GM19372 (cell line): Measurements from ENCODE around the gene NREP.

Experiments
- ATAC-seq: cut with Tn5 transposase; IDR thresholded peaks from one replicate; pipeline ENCODE4 v1.9.1; 2021; ENCODE audit warnings: mild to moderate bottlenecking, low read depth, moderate library complexity; ENCODE audit not compliant: unreplicated experiment

NREP gene

GRCh38 chr5:111756581-111757354 is at the start of gene NREP:
TSS of gene NREP (minus strand) at chr5:111757194. CDS start at chr5:111755772, 1,422 bp downstream.
- ATAC-seq, result peak; percentile 3

- no peak for ATAC-seq
Observed at GRCh38 chr5:111806753-111807152, 49.8 kb upstream of the NREP start.

GRCh38 chr5:111806156-111806555 is 49.2 kb upstream of the NREP start:
- ATAC-seq, result no peak

GRCh38 chr5:111805071-111805470 is 48.1 kb upstream of the NREP start:
- no peak for ATAC-seq

GRCh38 chr5:111800351-111800750 is 43.4 kb upstream of the NREP start:
- ATAC-seq, result no peak

- ATAC-seq, result no peak
Observed at GRCh38 chr5:111795142-111795541, 38.1 kb upstream of the NREP start.

GRCh38 chr5:111792471-111793058 is 35.6 kb upstream of the NREP start:
- ATAC-seq, result no peak

GRCh38 chr5:111790295-111790694 is 33.3 kb upstream of the NREP start:
- no peak for ATAC-seq

GRCh38 chr5:111787006-111787405 is 30.0 kb upstream of the NREP start:
- no peak for ATAC-seq

GRCh38 chr5:111784491-111785181 is 27.6 kb upstream of the NREP start:
- no peak for ATAC-seq

- ATAC-seq, result no peak
Observed at GRCh38 chr5:111783537-111783936, 26.5 kb upstream of the NREP start.

GRCh38 chr5:111782216-111782615 is 25.2 kb upstream of the NREP start:
- ATAC-seq, result no peak

- no peak for ATAC-seq
Observed at GRCh38 chr5:111781200-111781599, 24.2 kb upstream of the NREP start.

- no peak for ATAC-seq
Observed at GRCh38 chr5:111779922-111780292, 22.9 kb upstream of the NREP start.

GRCh38 chr5:111779260-111779921 is 22.4 kb upstream of the NREP start:
- no peak for ATAC-seq

GRCh38 chr5:111776913-111777781 is 20.2 kb upstream of the NREP start:
- ATAC-seq, result no peak

GRCh38 chr5:111775224-111775623 is 18.2 kb upstream of the NREP start:
- ATAC-seq, result no peak

GRCh38 chr5:111774525-111774924 is 17.5 kb upstream of the NREP start:
- no peak for ATAC-seq

- no peak for ATAC-seq
Observed at GRCh38 chr5:111772456-111773122, 15.6 kb upstream of the NREP start.

GRCh38 chr5:111769541-111769940 is 12.5 kb upstream of the NREP start:
- no peak for ATAC-seq
